GM19238 (cell line): Measurements from ENCODE around the gene STXBP6.

Experiments
- DNase-seq: peaks from one replicate; pipeline ENCODE4 v3.0.0; 2011; ENCODE audit warnings: low spot score; ENCODE audit not compliant: insufficient read length

The STXBP6 gene

GRCh38 chr14:24888532-24888931 is 161.4 kb downstream of the STXBP6 start:
- no peak for DNase-seq

GRCh38 chr14:24887623-24888304 is 162.2 kb downstream of the STXBP6 start:
- no peak for DNase-seq

- no peak for DNase-seq
These were observed 164.5 kb downstream of the STXBP6 start for GRCh38 chr14:24885410-24885913.

- no peak for DNase-seq
These were observed 166.4 kb downstream of the STXBP6 start for GRCh38 chr14:24883576-24883975.

- no peak for DNase-seq
These were observed 168.6 kb downstream of the STXBP6 start for GRCh38 chr14:24881116-24881893.

GRCh38 chr14:24880689-24881088 is 169.3 kb downstream of the STXBP6 start:
- DNase-seq, result no peak

- no peak for DNase-seq
These were observed 170.1 kb downstream of the STXBP6 start for GRCh38 chr14:24879661-24880386.

GRCh38 chr14:24876996-24877395 is 173.0 kb downstream of the STXBP6 start:
- DNase-seq, result no peak

GRCh38 chr14:24875991-24876878 is 173.7 kb downstream of the STXBP6 start:
- DNase-seq, result no peak

- DNase-seq, result no peak
These were observed 174.6 kb downstream of the STXBP6 start for GRCh38 chr14:24875203-24875838.

- DNase-seq, result no peak
These were observed 175.3 kb downstream of the STXBP6 start for GRCh38 chr14:24874514-24875202.

- no peak for DNase-seq
These were observed 176.4 kb downstream of the STXBP6 start for GRCh38 chr14:24873551-24873950.

GRCh38 chr14:24870949-24871701 is 178.8 kb downstream of the STXBP6 start:
- DNase-seq, result no peak

GRCh38 chr14:24868389-24868788 is 181.6 kb downstream of the STXBP6 start:
- no peak for DNase-seq

- no peak for DNase-seq
These were observed 183.8 kb downstream of the STXBP6 start for GRCh38 chr14:24866067-24866639.

- no peak for DNase-seq
These were observed 185.8 kb downstream of the STXBP6 start for GRCh38 chr14:24863968-24864684.

GRCh38 chr14:24861083-24861630 is 188.8 kb downstream of the STXBP6 start:
- DNase-seq, result no peak

GRCh38 chr14:24859559-24859958 is 190.4 kb downstream of the STXBP6 start:
- DNase-seq, result no peak
